ENCODE results near the gene CST8. TPM values are rescaled to one million over a fixed set of nuclear protein-coding genes. Genes with fewer than 3 reads are reported as not detected.

CST8 gene
- polyA plus RNA-seq, 1 of the 3 experiments (the other 2 are of a cell fraction), result not detected

DNA sequence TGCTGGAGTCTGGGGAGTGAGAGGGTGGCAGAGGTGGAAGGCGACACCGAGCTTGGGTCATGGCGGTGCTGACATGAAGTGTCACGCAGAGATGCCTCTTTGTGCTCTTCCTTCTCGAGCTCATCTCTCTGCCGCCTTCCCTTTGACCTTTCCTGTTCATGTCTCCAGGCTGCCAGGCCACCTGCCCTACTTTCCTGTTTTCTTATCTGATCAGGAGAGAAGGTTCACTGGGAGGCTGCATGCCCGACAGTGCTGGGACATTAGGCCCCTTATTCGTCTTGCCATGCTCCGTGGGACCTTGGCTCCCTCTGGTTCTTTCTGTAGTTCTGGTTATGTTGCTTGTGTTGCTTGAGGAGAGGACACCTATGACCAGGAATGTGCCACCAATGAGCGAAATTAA is 33.2 kb downstream of the CST8 start (continued):
- no peak for TF ChIP-seq REST (IDR thresholded peaks at IDR 0.05; ENCODE audit: low read depth, low read length)
- no peak for TF ChIP-seq JUND (IDR thresholded peaks at IDR 0.05)
- TF ChIP-seq POLR2AphosphoS5 (IDR thresholded peaks at IDR 0.05; ENCODE audit: low read depth, low read length), result no peak
- no peak for TF ChIP-seq FOSL2 (IDR thresholded peaks at IDR 0.05; ENCODE audit: borderline replicate concordance, low read depth)
- TF ChIP-seq SIN3A (IDR thresholded peaks at IDR 0.05; ENCODE audit: borderline replicate concordance, low read depth, low read length), result no peak
- TF ChIP-seq FOXM1 (IDR thresholded peaks at IDR 0.05; ENCODE audit: low read depth), result no peak

GRCh38 chr20:23526850-23527249 is 35.9 kb downstream of the CST8 start:
- ChIA-PET POLR2A (no interaction called here), CTCF (no interaction called here)
- whole genome bisulfite sequencing (ENCODE audit: low lambda C conversion rate), result 36% methylated on average over 1 of the region's 1 CpG

More at GRCh38 chr20:23526850-23527249, 35.9 kb downstream of the CST8 start:
- H3K27ac ChIP-seq (ENCODE audit: low read depth in 2 of 2, low read length in 1 of 2), result no peak overlapping the region
- DNase-seq, result no peak
- H2AFZ ChIP-seq (ENCODE audit: low read depth), result no peak overlapping the region
- H3K27me3 ChIP-seq (ENCODE audit: insufficient read depth), result no peaks in the 10 kb centered on the region; the same call in 1 of the 2 replicates
- TF ChIP-seq USF2 (IDR thresholded peaks at IDR 0.05; ENCODE audit: borderline replicate concordance, low read depth, low read length) (no peak), NRF1 (IDR thresholded peaks at IDR 0.05; ENCODE audit: low read depth, low read length) (no peak), JUND (IDR thresholded peaks at IDR 0.05) (no peak), PBX3 (IDR thresholded peaks at IDR 0.05) (no peak), FOXM1 (IDR thresholded peaks at IDR 0.05; ENCODE audit: low read depth) (no peak), EZH2phosphoT487 (IDR thresholded peaks at IDR 0.05; ENCODE audit: borderline replicate concordance, low read depth) (no peak)
- TF ChIP-seq, protein P1, sequence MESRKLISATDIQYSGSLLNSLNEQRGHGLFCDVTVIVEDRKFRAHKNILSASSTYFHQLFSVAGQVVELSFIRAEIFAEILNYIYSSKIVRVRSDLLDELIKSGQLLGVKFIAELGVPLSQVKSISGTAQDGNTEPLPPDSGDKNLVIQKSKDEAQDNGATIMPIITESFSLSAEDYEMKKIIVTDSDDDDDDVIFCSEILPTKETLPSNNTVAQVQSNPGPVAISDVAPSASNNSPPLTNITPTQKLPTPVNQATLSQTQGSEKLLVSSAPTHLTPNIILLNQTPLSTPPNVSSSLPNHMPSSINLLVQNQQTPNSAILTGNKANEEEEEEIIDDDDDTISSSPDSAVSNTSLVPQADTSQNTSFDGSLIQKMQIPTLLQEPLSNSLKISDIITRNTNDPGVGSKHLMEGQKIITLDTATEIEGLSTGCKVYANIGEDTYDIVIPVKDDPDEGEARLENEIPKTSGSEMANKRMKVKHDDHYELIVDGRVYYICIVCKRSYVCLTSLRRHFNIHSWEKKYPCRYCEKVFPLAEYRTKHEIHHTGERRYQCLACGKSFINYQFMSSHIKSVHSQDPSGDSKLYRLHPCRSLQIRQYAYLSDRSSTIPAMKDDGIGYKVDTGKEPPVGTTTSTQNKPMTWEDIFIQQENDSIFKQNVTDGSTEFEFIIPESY (IDR thresholded peaks at IDR 0.05; ENCODE audit: borderline replicate concordance, low read depth), result no peak
- H4K20me1 ChIP-seq (ENCODE audit: insufficient read depth), result no peaks in the 10 kb centered on the region
- H3K9me3 ChIP-seq, result no peaks in the 10 kb centered on the region
- H3K9ac ChIP-seq, result no peak overlapping the region
- no peaks in the 10 kb centered on the region for H3K79me2 ChIP-seq (ENCODE audit: insufficient read depth)
- no peaks in the 10 kb centered on the region; a peak in 1 of 4 replicates for H3K4me1 ChIP-seq (ENCODE audit: control insufficient read depth in 1 of 2, insufficient read depth in 2 of 2, low read depth in 1 of 2, low read length in 1 of 2)
- no peak overlapping the region for H3K4me3 ChIP-seq (ENCODE audit: low read depth in 2 of 2, low read length in 1 of 2)
- no peaks in the 10 kb centered on the region for H3K9me2 ChIP-seq
- H3F3A ChIP-seq (replicated peaks; ENCODE audit: insufficient read depth), result no peaks in the 10 kb centered on the region
- no peaks in the 10 kb centered on the region for H3K36me3 ChIP-seq (replicated peaks in 1 of 2; ENCODE audit: control insufficient read depth in 1 of 2, insufficient read depth in 2 of 2, low read length in 1 of 2)
- no peak overlapping the region for H3K4me2 ChIP-seq

Measured in SK-N-SH (cell line).